Esophagus squamous epithelium (tissue), 4 donors: ENCODE measurements around the gene FRMD3.

Source experiments
- CTCF ChIP-seq, 6 experiments: fragments of 450-650 bp in 4 of 6; fragments of 200-600 bp in 2 of 6; sonication (generic) in 2 of 6; IDR thresholded peaks; one replicate each; pipeline ENCODE4 v1.5.1; 2016 to 2019; ENCODE audit warnings: antibody characterized with exemption in 6 of 6, mild to moderate bottlenecking in 4 of 6, moderate library complexity in 4 of 6
- POLR2A ChIP-seq, 4 donors: fragments of 450-650 bp; IDR thresholded peaks; one replicate each; pipeline ENCODE4 v1.6.1; 2017; ENCODE audit warnings: antibody characterized with exemption in 4 of 4, mild to moderate bottlenecking in 4 of 4, moderate library complexity in 3 of 4

- TF ChIP-seq CTCF (IDR thresholded peaks at IDR 0.05) = no peak
- no peak for TF ChIP-seq POLR2A (IDR thresholded peaks at IDR 0.05)
These were observed 69.4 kb downstream of the FRMD3 start for GRCh38 chr9:83468821-83469220.
